ENCODE results near the gene HELZ. TPM values are rescaled to one million over a fixed set of nuclear protein-coding genes. Genes with fewer than 3 reads are reported as not detected.

The HELZ gene
- polyA plus RNA-seq, 1 of the 3 experiments (the other 2 are of a cell fraction): 4.3 TPM

GRCh38 chr17:67276075-67276474 is 31.1 kb upstream of the HELZ start:
- no peak for DNase-seq
- ChIA-PET CTCF (no interaction called here), POLR2A (no interaction called here)
- Histone ChIP-seq H3K9ac (no peak overlapping the region), H3K9me2 (no peaks in the 10 kb centered on the region), H3K4me2 (no peak overlapping the region), H3K4me1 (ENCODE audit: control insufficient read depth in 1 of 2, insufficient read depth in 2 of 2, low read depth in 1 of 2, low read length in 1 of 2) (no peaks in the 10 kb centered on the region), H3F3A (replicated peaks; ENCODE audit: insufficient read depth) (no peaks in the 10 kb centered on the region), H4K20me1 (ENCODE audit: insufficient read depth) (no peaks in the 10 kb centered on the region), H3K27me3 (ENCODE audit: insufficient read depth) (no peaks in the 10 kb centered on the region), H3K4me3 (ENCODE audit: low read depth in 2 of 2, low read length in 1 of 2) (no peak overlapping the region), H3K79me2 (ENCODE audit: insufficient read depth) (no peaks in the 10 kb centered on the region), H2AFZ (ENCODE audit: low read depth) (no peak overlapping the region), H3K9me3 (no peaks in the 10 kb centered on the region), H3K36me3 (replicated peaks in 1 of 2; ENCODE audit: control insufficient read depth in 1 of 2, insufficient read depth in 2 of 2, low read length in 1 of 2) (no peaks in the 10 kb centered on the region), H3K27ac (ENCODE audit: low read depth in 2 of 2, low read length in 1 of 2) (no peak overlapping the region)
- 72% methylated on average over 10 of the region's 10 CpGs for whole genome bisulfite sequencing (ENCODE audit: low lambda C conversion rate)
- peak; percentile 45 for TF ChIP-seq RAD21 (IDR thresholded peaks at IDR 0.05; ENCODE audit: low read length)
- TF ChIP-seq TAF1 (IDR thresholded peaks at IDR 0.05; ENCODE audit: borderline replicate concordance, low read depth, low read length): no peak

GRCh38 chr17:67274466-67274865 is 29.5 kb upstream of the HELZ start:
- Histone ChIP-seq H4K20me1 (ENCODE audit: insufficient read depth) (no peaks in the 10 kb centered on the region), H3K4me2 (no peak overlapping the region), H3K9ac (no peak overlapping the region), H3K9me2 (no peaks in the 10 kb centered on the region), H3K79me2 (ENCODE audit: insufficient read depth) (no peaks in the 10 kb centered on the region), H3K27me3 (ENCODE audit: insufficient read depth) (no peaks in the 10 kb centered on the region), H3F3A (replicated peaks; ENCODE audit: insufficient read depth) (no peaks in the 10 kb centered on the region), H3K9me3 (no peaks in the 10 kb centered on the region), H3K4me1 (ENCODE audit: control insufficient read depth in 1 of 2, insufficient read depth in 2 of 2, low read depth in 1 of 2, low read length in 1 of 2) (no peaks in the 10 kb centered on the region), H3K36me3 (replicated peaks in 1 of 2; ENCODE audit: control insufficient read depth in 1 of 2, insufficient read depth in 2 of 2, low read length in 1 of 2) (no peaks in the 10 kb centered on the region), H3K4me3 (ENCODE audit: low read depth in 2 of 2, low read length in 1 of 2) (no peak overlapping the region), H2AFZ (ENCODE audit: low read depth) (no peak overlapping the region), H3K27ac (ENCODE audit: low read depth in 2 of 2, low read length in 1 of 2) (no peak overlapping the region)
- WGBS (ENCODE audit: low lambda C conversion rate): 48% methylated on average over 5 of the region's 5 CpGs
- no peak for DNase-seq
- ChIA-PET CTCF (interaction anchor here (0.7 to 1.5 kb wide), 2 partner anchors 11 to 100 kb away, joined by 3 read pairs; no protein-coding TSS in a partner anchor), POLR2A (no interaction called here)
- TF ChIP-seq FOXM1 (IDR thresholded peaks at IDR 0.05; ENCODE audit: low read depth) (no peak), USF1 (IDR thresholded peaks at IDR 0.05; ENCODE audit: borderline replicate concordance, low read depth) (no peak), ZBTB33 (IDR thresholded peaks at IDR 0.05; ENCODE audit: borderline replicate concordance, low read depth) (no peak), SIN3A (IDR thresholded peaks at IDR 0.05; ENCODE audit: borderline replicate concordance, low read depth, low read length) (no peak), RXRA (IDR thresholded peaks at IDR 0.05; ENCODE audit: borderline replicate concordance, low read depth) (no peak), RFX5 (IDR thresholded peaks at IDR 0.05; ENCODE audit: low read length) (no peak), USF2 (IDR thresholded peaks at IDR 0.05; ENCODE audit: borderline replicate concordance, low read depth, low read length) (no peak)
